Activated CD8-positive, alpha-beta T cell treated with anti-CD3 and anti-CD28 coated beads for 36 hours (primary cell): ENCODE data around the gene NYNRIN. TPM values are rescaled to one million over a fixed set of nuclear protein-coding genes. Genes with fewer than 3 reads are reported as not detected.

Experiments used
- ATAC-seq: fragments of 200-7000 bp; cut with Tn5 transposase; one replicate; pipeline ENCODE4 v1.10.0; 2021; ENCODE audit warnings: mild to moderate bottlenecking, moderate library complexity
- CTCF ChIA-PET: fragments of 350-600 bp; sonication (Branson Sonifier 250); formaldehyde crosslinking; loops from one replicate; lab custom pipeline; 2021; ENCODE audit warnings: antibody characterized with exemption; lab: Charles Lee
- POLR2A ChIA-PET: fragments of 350-600 bp; sonication (Branson Sonifier 250); formaldehyde crosslinking; loops from one replicate; lab custom pipeline; 2021; ENCODE audit warnings: antibody characterized with exemption; lab: Charles Lee
- DNase-seq: peaks from one replicate; pipeline ENCODE4 v3.0.0-alpha.2; 2020
- H3K27ac Mint-ChIP-seq: one replicate; pipeline ENCODE4 v1.8.0; 2021; ENCODE audit warnings: mild to moderate bottlenecking, mixed read lengths
- H3K27me3 Mint-ChIP-seq: one replicate; pipeline ENCODE4 v1.8.0; 2021; ENCODE audit warnings: mixed read lengths
- H3K36me3 Mint-ChIP-seq: one replicate; pipeline ENCODE4 v1.8.0; 2021; ENCODE audit warnings: low read depth, mixed read lengths
- H3K4me1 Mint-ChIP-seq: one replicate; pipeline ENCODE4 v1.8.0; 2021; ENCODE audit warnings: low read depth, mixed read lengths
- H3K4me3 Mint-ChIP-seq: one replicate; pipeline ENCODE4 v1.8.0; 2021; ENCODE audit warnings: mild to moderate bottlenecking, moderate library complexity, mixed read lengths
- H3K9me3 Mint-ChIP-seq: one replicate; pipeline ENCODE4 v1.8.0; 2021; ENCODE audit warnings: mixed read lengths
- CTCF ChIP-seq: fragments of 200-600 bp; IDR thresholded peaks from one replicate; pipeline ENCODE4 v1.8.0; 2022; ENCODE audit warnings: antibody characterized with exemption, mild to moderate bottlenecking
- intact Hi-C: fragments of 100-400 bp; cut with micrococcal nuclease; formaldehyde crosslinking; loops from one replicate; pipeline ENCODE4 v1.10.0; 2022
- total RNA-seq, 2 experiments: library from RNA; stranded (reverse); gene quantifications; one replicate each; pipeline ENCODE4 v1.2.3, GENCODE V29; 2021

Gene NYNRIN
- total RNA-seq, 2 experiments from 2014 or later = 0.05 to 0.27 TPM

- intact Hi-C loops = no loop called here
- POLR2A ChIA-PET = interaction anchor here (0.8 kb wide), 1 partner anchor 64 kb away, joined by 4 read pairs; no protein-coding TSS in a partner anchor
- no peaks in the 10 kb centered on the region for H3K9me3 Mint-ChIP-seq
- peak; percentile 87 for ATAC-seq
- no peaks in the 10 kb centered on the region for H3K36me3 Mint-ChIP-seq
- TF ChIP-seq CTCF = peak; percentile 57
- peak; percentile 49 for DNase-seq
- CTCF ChIA-PET = interaction anchor here (1.1 to 7.0 kb wide), 9 partner anchors 13 to 87 kb away, joined by 3 to 33 read pairs (median 7); partner anchors contain the start of genes CBLN3, KHNYN and NYNRIN
- no peaks in the 10 kb centered on the region for H3K4me1 Mint-ChIP-seq
- H3K4me3 Mint-ChIP-seq = no peak overlapping the region
- no peaks in the 10 kb centered on the region for H3K27me3 Mint-ChIP-seq
- H3K27ac Mint-ChIP-seq = no peak overlapping the region
Observed at GRCh38 chr14:24411443-24412389, 12.9 kb downstream of the NYNRIN start.

GRCh38 chr14:24414077-24414476 is 15.3 kb downstream of the NYNRIN start:
- Mint-ChIP-seq H3K27me3 (peaks cover 2% of the 10 kb centered on the region), H3K9me3 (no peaks in the 10 kb centered on the region), H3K4me1 (no peaks in the 10 kb centered on the region), H3K36me3 (no peaks in the 10 kb centered on the region), H3K4me3 (no peak overlapping the region), H3K27ac (no peak overlapping the region)
- DNase-seq (no peak), ATAC-seq (no peak)
- TF ChIP-seq CTCF = no peak
- CTCF ChIA-PET = interaction anchor here (1.2 to 7.0 kb wide), 5 partner anchors 11 to 80 kb away, joined by 3 to 33 read pairs (median 13); partner anchors contain the start of genes CBLN3 and KHNYN
- POLR2A ChIA-PET = interaction anchor here (1.0 kb wide), 1 partner anchor 13 kb away, joined by 4 read pairs; no protein-coding TSS in a partner anchor
- intact Hi-C loops = no loop called here

GRCh38 chr14:24414732-24415420 is 16.1 kb downstream of the NYNRIN start:
- TF ChIP-seq CTCF = no peak
- ChIA-PET CTCF (interaction anchor here (1.5 to 7.0 kb wide), 3 partner anchors 10 to 81 kb away, joined by 3 to 33 read pairs (median 13); no protein-coding TSS in a partner anchor), POLR2A (interaction anchor here (1.0 kb wide), 1 partner anchor 14 kb away, joined by 4 read pairs; no protein-coding TSS in a partner anchor)
- Mint-ChIP-seq H3K36me3 (no peaks in the 10 kb centered on the region), H3K27me3 (peaks cover 2% of the 10 kb centered on the region), H3K9me3 (no peaks in the 10 kb centered on the region), H3K27ac (no peak overlapping the region), H3K4me1 (no peaks in the 10 kb centered on the region), H3K4me3 (no peak overlapping the region)
- no peak for ATAC-seq
- intact Hi-C loops = no loop called here
- DNase-seq = no peak

GRCh38 chr14:24415421-24416253 is 16.8 kb downstream of the NYNRIN start:
- H3K27ac Mint-ChIP-seq = no peak overlapping the region
- ATAC-seq (no peak), DNase-seq (no peak)
- peaks cover 2% of the 10 kb centered on the region for H3K27me3 Mint-ChIP-seq
- POLR2A ChIA-PET = no interaction called here
- no peak overlapping the region for H3K4me3 Mint-ChIP-seq
- CTCF ChIA-PET = interaction anchor here (7.0 kb wide), 1 partner anchor 82 kb away, joined by 33 read pairs; no protein-coding TSS in a partner anchor
- H3K9me3 Mint-ChIP-seq = no peaks in the 10 kb centered on the region
- intact Hi-C loops = no loop called here
- H3K4me1 Mint-ChIP-seq = no peaks in the 10 kb centered on the region
- H3K36me3 Mint-ChIP-seq = no peaks in the 10 kb centered on the region
- TF ChIP-seq CTCF = no peak
